GM18909 (cell line): ENCODE results near the gene SHANK1.
"Not testable (repeated sequence)": the region's sequence is repeated elsewhere in the genome, so short reads cannot be mapped to it uniquely, and the experiment has no call there.

Experiments used
- ATAC-seq: cut with Tn5 transposase; IDR thresholded peaks from one replicate; pipeline ENCODE4 v1.9.1; 2021; ENCODE audit warnings: mild to moderate bottlenecking; ENCODE audit not compliant: unreplicated experiment, poor library complexity

The SHANK1 gene

DNA sequence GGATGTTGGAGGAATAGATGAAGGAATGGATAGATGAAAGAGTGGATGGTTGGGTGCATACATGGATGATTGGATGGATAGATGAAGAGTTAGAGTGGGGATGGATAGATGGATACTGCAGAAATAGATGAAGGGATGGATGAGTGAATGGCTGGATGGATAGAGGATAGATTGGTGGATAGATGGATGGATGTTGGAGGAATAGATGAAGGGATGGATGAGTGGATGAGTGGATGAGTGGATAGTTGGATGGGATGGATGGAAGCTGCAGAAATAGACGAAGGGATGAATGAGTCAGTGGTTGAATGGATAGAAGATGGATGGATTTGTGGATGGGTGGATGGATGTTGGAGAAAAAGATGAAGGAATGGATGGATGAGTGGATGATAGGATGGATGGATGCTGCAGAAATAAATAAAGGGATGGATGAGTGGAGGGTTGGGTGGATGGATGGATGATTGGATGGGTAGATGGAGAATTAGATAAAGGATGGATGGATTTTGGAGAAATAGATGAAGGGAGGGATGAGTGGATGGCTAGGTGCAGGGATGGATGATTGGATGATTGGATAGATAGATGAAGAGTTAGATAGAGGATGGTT is 75.2 kb downstream of the SHANK1 start:
- ATAC-seq, result no peak

DNA sequence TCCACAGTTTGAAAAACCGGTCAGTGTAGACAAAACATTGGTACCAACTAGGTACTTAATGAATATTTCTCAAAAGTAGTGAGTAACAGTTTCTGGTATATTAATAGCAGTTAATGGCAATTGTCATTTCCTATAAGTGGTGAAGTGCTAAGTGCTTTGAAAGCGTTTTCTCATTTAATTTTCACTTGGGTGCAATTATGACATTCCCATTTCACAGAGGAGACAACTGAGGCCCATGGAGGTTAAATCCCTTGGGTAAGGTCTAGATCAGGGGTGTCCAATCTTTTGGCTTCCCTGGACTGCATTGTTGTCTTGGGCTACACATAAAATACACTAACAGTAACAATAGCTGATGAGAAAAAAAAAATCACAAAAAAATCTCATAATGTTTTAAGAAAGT is 79.2 kb downstream of the SHANK1 start:
- no peak for ATAC-seq

DNA sequence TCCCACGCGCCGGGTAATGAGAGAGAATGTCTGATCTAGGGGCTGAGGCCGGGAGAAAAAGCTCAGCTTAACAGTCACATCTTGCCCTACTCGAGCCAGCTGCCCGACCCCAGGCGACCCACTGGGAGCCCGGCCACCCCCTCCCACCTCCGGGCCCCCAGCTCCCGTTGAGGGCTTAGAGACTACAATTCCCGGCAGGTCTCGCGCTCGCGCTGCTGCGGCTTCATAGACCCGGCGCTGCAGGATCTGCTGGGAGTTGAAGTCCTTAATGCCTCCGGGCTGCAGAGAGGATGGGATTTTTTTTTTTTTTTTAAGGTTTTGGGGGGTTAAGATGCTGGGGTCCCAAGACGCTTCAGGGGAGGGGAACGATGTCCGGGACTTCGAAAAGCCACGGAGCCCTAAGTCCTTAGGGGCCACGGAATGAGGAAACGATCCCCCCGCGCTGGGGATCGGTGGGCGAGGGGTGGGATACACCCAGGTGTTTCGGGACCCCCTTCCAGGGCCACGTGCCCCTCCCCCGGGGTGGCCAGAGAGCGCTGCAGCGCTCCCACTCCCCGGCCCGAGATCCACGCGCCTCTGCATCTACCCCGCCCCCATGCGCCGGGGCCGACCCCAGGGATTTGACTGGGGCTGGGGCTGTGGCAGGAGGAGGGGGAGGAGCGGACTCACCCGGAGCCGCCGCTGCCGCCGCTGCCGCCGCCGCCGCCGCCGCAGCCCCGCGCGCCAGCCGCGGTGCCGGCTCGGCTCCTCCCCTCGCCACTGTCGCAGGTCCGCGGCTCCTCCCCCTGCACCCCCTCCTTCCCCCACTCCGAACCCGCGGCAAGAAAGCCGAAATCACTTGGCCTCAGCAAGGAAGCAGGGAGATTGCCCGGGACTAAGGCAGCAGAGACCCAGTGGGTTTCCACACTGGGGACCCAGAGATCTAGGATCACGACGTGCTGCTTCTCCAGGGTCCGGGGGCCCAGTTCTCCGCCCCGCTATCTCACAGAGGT is 80.2 kb downstream of the SHANK1 start, which contains the start of gene SYT3:
SYT3 (minus strand) TSS at position 761 of the 992 bp plus-strand sequence. CDS start 2,470 bp downstream, outside the sequence.
- ATAC-seq, result no peak

DNA sequence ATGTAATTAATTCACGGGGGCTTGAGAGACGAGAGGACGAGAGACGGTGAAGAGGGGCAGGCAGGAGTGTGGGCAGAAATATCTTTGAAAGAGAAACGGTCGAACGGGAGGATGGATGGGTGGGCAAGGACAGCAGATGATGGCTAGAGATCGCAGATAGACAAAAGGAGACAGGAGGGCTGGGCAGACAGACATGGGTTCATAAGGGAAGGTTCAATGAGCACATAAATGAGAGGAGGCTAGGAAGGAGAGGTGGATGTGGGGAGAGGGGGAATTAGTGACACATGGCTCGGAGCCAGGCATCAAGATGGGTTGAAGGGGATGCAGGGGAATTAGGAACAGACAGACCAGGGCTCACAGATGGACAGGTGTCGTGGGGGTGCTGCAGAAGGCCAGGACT is 81.0 kb downstream of the SHANK1 start:
- no peak for ATAC-seq

DNA sequence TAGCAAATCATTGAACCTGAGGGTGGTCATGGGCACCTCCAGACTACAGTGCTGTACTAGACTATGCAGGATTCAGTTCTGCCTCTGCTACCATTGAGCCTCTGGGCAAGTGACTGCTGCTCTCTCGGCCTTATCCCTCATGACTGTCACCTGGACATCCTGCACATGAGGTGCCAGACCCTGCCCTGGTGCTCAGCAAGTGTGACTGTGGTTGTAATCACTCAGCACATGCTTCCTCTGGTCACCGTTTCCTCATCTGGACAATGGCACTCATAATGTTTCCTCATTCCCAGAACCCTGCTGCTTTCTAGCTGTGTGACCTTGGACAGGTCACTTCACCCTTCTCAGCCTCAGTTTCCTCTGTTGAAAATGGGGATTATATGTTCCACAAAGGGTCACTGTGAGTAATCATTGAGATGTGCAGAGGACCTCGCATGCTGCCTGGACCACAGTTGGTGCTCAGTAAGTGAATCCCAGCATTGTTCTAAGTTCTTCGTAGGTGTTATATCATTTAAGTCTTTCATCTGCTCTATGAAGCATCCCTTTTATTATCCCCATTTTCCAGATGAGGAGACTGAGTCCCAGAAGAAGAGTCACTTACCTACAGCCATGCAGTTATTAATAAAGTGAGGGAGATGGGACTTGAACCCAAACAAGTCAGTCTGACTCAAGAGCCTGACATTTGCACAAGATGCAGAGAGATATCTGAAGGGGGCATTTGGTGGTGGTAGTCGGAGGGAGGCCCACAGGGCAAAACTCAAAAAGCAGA is 83.1 kb downstream of the SHANK1 start:
- no peak for ATAC-seq

DNA sequence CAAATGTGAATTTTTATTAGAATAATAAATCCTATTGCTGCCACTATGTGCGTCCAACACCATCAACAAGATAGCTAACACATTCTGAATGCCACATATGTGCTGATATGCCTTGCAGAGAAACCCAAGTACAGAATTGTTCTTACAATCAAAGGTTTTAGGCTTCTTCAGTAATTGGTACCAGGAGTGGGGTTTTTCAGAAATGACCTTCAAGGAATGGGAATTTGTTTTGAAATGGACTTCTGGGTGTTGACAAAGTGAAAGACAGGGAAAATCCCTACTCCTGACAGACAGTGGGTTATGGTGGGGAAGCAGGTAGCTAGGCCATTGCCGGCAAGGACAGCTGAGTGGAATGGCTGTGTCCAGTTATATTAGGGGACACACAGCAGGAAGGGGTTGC is 85.6 kb downstream of the SHANK1 start:
- ATAC-seq, result no peak

DNA sequence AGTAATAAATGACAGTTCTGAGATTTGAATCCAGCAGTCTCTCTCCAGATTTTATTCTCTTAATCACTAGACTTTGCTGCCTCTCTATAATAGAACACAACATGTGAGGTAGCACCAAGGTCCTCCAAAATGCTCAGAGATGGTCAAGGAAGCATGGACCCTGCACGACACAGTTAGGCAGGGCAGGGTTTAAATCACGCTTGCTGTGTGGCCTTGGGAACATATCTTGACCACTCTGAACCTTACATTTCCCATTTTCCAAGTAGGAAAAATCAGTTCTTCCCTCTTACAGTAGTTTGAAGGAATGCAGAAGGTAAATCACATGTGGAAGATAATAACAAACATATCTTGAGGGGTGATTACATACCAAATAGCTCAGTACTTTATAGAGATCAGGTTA is 86.2 kb downstream of the SHANK1 start:
- no peak for ATAC-seq

DNA sequence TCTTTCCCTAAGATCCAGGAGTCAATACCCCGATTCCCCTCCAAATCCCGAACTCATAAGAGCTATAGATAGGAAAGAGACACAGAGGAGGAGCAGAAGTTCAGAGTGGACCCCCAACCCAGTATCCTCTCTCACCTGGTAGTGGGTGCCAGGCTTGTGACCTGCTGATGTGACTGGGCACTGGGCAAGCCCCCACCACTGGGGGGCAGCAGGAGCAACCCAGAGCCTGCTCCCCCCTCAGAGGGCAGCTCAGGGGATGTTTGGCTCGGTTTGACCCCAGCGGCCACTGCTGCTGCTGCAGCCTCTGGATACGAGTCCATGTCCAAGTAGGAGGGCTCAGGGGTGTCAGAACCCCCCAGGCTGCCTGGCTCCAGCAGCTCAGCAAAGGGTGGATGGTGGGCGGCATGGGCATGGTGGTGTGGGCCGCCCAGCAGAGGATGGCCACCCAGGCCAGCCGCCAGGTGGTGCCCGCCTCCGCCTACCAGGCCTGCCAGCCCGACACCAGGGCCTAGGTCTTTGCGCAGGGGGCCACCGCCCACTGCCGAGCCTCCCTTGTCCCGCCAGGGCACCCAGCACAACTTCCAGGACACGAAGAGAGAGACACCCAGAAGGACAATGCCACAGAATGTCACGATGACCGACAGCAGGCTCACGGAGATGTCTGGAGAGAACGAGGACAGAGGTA is 87.3 kb downstream of the SHANK1 start:
- ATAC-seq, result no peak

DNA sequence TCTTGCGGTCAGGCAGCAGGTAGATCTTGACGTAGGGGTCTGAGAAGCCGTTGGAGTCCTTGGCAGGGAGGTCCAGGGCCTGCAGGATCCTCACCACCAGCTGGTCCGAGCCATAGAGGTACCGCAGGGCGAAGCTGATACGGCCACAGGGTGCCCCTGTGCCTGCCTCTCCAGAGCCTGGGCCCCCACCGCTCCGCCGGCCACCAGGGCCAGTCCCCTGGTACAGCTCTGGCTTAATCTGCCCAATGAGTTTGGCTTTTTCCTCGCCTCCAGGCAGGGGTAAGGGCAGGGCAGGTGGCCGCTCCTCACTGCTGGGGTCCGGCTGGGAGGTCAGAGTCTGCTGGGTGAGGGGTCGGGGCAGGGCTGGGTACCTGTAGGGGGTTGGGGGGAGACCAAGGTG is 89.8 kb downstream of the SHANK1 start:
- no peak for ATAC-seq

DNA sequence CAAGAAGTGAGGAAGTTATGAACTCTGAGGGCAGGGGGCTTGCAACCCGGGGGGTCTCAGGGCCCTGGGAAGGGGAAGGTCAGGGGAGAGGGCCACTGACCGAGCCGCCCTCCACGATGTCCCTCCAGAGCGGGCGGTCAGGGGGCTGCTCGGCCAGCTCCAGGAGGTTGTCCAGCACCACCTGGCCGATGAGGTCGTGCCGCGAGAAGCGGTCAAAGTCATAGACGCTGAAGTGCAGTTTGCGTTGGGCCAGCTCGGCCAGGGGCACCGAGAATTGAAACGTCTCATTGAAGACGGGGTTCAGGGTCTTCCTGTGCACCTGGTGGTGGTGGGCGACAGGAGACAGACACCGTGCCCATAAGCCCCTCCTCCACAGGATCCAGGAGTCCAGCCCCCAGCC is 90.4 kb downstream of the SHANK1 start:
- no peak for ATAC-seq

DNA sequence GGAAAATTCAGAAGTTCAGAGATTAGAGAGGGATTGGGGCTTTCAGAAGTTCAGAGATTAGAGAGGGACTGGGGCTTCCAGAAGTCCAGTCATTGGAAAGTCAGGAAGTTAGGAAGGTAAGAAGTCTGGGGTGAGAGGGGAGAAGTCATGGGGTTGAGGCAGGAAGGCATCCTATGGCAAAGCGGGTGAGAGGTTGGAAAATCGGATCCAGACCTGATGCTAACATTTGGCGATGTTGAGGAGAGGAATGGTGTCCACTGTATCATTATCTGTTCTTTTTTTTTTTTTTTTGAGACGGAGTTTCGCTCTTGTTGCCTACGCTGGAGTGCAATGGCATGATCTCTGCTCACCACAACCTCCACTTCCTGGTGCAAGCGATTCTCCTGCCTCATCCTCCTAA is 91.1 kb downstream of the SHANK1 start:
- no peak for ATAC-seq

DNA sequence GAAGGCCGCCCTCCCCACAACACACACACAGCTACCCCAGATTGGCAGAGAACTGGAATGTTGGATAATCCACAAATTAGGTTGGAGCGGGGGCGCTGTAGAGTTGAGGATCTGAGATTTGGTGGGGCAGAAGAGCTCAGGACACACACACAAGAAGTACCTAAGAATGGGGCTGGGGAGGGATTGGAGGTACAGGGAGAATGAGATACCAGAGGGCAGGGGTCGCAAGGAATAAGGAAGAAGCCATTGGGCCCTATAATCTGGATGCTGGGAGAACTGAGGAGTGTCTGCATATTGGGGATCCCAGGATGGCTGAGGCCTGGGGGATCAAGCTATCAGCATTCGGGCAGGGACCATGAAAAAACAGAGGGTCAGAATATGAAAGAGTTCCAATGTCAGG is 91.5 kb downstream of the SHANK1 start:
- ATAC-seq, result no peak

DNA sequence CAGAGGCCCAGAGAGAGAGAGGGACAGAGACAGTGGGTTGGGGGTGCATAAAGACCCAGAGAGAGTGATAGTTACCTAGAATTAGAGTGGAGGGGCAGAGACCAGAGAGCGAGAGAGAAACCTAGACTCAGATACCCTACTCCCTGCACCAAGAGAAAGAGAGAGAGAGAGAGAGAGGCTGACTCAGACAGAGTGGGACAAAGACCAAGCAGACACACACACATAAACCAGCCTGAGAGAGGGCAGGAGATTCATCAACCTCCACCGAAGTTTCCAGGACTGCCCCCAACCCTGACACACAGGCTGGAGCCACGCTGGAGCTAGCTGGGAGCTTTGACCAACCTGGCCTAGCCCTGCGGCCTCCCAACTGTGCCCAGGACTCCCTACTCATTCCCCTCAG is 92.8 kb downstream of the SHANK1 start:
- ATAC-seq, result no peak

DNA sequence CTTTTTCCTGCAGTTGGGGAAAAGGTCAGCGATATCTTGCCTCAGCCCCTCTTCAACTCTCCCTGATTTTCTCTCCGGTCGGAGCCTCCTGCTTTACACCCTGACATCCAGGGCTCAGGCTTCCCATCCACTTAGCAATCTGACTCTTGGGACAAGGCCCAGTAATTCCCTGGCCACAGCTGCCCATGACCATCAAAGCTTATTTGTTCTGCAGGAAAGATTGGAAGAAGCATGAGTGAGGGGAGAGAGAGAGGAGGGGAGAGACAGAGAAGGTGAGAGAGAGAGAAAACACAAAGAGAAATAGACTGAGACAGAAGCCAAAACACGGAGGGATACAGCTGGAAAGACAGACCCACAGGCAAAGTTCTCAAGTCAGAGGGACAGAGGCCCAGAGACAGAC is 93.6 kb downstream of the SHANK1 start:
- no peak for ATAC-seq

DNA sequence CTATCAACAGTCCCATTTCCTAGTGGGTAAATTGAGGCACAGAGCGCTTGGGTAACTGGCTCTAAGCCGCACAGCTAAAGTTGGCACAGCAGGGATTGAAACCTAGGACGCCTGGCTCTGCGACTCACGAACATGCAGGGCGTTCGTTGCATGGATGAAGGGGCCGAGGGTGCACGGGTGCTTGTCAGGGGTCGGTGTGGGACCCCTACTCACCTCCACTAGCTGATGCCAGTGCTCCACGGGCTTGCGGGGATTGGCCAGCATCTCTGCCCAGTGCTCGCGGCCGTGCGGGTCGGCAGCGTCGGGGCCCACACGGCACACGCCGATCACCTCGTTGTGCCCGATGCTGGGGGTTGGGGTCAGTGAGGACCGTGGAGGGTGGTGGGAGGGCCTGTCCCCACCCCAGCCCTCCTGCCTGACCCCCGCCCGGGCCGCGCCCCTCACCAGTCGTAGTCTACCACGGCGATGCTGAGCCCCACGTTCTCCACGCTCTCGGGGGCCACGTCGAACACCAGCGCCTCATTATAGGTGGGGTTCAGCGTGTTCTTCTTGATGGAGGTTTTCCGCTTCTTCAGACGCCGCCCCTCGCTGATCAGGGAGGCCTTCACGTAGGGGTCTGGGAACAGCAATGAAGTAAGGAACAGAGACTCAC is 94.5 kb downstream of the SHANK1 start:
- no peak for ATAC-seq

DNA sequence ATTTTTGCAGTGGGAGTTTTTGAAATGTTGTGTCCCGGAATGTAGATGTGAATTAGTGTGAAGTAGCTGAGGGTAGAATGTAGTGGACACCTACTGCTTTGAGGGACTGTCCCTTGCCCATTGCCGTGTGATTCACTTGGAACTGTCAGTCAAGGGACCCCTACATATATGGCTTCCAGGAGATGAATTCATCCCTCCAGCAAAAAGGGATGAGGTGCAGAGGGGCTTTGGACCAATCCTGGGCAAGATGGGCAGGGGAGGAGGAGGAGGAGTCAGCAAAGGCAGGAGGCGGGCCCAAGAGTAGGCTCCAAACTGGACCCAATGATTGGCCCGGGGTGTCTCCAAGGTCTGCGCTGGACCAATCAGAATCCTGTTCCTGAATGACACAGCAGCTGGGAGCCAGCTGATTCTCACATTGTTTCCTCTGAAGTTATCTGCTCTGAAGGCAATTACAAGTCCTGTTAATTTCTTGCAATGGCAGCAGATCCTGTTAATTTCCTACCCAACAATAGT is 99.2 kb downstream of the SHANK1 start:
- not testable (repeated sequence) for ATAC-seq

DNA sequence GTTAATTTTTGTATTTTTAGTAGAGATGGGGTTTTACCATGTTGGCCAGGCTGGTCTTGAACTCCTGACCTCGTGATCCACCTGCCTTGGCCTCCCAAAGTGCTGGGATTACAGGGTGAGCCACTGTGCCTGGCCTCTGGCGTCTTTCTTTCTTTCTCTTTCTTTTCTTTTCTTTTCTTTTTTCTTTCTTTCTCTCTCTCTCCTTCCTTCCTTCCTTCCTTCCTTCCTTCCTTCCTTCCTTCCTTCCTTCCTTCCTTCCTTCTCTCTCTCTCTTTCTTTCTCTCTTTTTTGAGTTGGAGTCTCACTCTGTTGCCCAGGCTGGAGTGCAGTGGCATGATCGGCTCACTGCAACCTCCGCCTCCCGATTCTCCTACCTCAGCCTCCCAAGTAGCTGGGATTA is 100.4 kb downstream of the SHANK1 start:
- ATAC-seq, result not testable (repeated sequence)

DNA sequence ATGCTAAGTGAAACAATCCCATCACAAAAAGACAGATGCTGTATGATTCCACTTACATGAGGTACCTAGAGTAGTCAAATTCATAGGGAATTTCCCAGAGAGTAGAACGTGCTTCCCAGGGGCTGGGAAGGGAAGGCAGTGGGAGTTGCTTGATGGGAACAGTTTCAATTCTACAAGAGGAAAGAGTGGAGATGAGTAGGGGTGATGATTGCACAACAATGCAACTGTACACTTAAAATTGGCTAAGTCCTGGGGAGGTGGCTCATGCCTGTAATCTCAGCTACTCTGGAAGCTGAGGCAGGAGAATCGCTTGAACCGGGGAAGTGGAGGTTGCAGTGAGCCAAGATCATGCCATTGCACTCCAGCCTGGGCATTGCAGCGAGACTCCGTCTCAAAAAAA is 101.2 kb downstream of the SHANK1 start:
- not testable (repeated sequence) for ATAC-seq

DNA sequence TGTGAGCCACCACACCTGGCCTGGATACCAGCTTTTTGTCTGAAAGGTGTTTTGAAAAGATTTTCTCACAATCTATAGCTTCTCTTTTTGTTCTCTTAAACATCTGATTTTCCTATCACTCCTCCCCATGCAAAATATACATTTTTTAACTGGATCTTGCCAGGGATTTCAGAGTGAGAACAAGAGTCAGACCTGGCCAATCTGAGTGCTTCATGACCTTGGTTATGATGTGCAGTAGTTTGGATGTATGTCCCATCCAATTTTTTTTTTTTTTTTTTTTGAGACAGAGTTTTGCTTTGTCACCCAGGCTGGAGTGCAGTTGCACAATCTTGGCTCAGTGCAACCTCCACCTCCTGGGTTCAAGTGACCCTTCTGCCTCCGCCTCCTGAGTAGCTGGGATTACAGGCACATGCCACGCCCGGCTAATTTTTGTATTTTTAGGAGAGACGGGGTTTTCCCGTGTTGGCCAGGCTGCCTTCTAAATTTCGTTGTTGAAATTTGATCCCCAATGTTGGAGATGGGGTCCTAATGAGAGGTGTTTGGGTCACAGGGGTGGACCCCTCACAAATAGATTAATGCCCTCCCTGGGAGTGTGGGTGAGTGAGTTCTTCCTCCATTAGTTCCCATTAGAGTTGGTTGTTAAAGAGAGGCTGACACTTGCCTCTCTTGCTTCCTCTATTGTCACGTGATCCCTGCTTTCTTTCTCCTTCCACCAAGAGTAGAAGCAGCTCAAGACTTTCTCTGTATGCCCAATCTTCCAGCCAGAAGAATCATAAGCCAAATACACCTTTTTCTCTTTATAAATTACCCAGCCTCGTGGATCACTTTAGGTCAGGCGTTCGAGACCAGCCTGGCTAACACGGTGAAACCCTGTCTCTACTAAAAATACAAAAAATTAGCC is 106.8 kb downstream of the SHANK1 start:
- ATAC-seq, result not testable (repeated sequence)
